ENCODE measurements around the gene TRPM5. TPM values are rescaled to one million over a fixed set of nuclear protein-coding genes. Genes with fewer than 3 reads are reported as not detected.

Gene TRPM5
- total and polyA plus RNA-seq, 9 of the 15 experiments (the other 6 are each of a cell fraction or from before 2014, with no cell fraction given) = not detected

DNA sequence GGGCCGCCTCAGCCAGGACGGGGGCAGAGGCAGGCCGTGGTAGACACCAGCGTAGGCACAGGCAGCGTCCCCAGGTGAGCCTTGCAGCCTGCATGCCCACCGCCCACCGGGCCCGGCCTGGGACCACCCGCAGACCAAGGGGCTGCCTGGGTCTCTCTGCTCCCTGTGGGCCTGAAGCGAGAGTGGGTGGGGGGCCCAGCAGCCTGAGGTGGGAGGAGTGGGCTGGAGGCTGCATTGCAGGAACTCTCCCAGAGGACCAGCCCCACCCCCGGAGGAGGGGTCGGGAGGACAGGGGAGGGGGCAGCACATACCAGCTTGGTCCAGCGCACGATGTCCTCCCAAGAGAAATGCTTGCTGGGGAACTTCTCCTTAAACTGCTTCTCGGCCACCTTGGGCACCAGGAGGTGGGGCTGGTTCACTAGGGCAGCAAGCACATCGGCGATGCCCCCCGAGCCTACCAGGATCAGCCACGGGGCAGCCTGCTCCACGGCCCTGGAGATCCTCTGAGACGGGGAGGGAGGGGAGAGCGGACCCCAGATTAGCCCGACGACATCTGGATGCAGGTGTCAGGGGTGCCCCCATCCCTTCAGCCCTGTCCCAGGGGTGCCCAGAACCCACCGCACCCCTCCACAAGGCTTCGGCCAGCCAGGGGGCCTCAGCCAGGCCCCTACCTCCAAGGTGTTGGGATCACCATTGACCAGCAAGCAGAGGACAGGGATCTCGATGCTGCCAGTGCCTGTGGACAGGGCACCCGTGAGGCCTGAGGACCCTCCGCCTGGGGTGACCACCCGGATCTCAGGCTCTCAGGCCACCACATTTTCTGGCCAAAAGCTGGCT lies 26.2 kb downstream of the TRPM5 start:
- intact Hi-C loops (cut with micrococcal nuclease) = no loop called here
- CTCF ChIA-PET (ENCODE audit: low intra/inter-chr PET ratio) = interaction anchor here (1.5 to 4.3 kb wide), 2 partner anchors 113 to 220 kb away, joined by 3 to 85 read pairs; no protein-coding TSS in a partner anchor
- H3K4me2 ChIP-seq (ENCODE audit: insufficient read depth, low read length) = no peak overlapping the region
- peak overlapping the region in 1 of 2 experiments; percentile 7; a peak in 1 of 4 replicates for H3K9ac ChIP-seq (ENCODE audit: insufficient read depth in 1 of 2, low read depth in 2 of 2, low read length in 2 of 2)
- H4K20me1 ChIP-seq (replicated peaks; ENCODE audit: control insufficient read depth, insufficient read depth, low read length) = peaks cover 16% of the 10 kb centered on the region; the same call in 1 of the 2 replicates
- H3K9me3 ChIP-seq (replicated peaks; ENCODE audit: control insufficient read depth, insufficient read depth, low read depth, low read length) = no peaks in the 10 kb centered on the region
- in situ Hi-C loops (cut with MboI) = loop anchor here (5.0 kb wide), 2 partner anchors 106 to 216 kb away; no protein-coding TSS in a partner anchor
- no peak for ATAC-seq
- peaks cover 5 to 58% of the 10 kb centered on the region in 2 experiments; a peak in 4 of 5 replicates for H3K27me3 ChIP-seq (ENCODE audit: control insufficient read depth in 2 of 2, insufficient read depth in 2 of 2, low read length in 2 of 2)
- BruUV-seq (replicated peaks) = no TSS peak
- no peaks in the 10 kb centered on the region for H3K79me2 ChIP-seq (ENCODE audit: control insufficient read depth, insufficient read depth, low read length)
- no peak overlapping the region for H3K27ac ChIP-seq (ENCODE audit: extremely low read depth, low read depth, low read length)
- no peak for FAIRE-seq
- no peak overlapping the region for H2AFZ ChIP-seq (ENCODE audit: low read depth, low read length)
- H3K4me3 ChIP-seq = no peak overlapping the region
- peaks cover 0 to 65% of the 10 kb centered on the region in 2 experiments; a peak in 3 of 5 replicates for H3K4me1 ChIP-seq (replicated peaks in 1 of 2; ENCODE audit: control insufficient read depth in 2 of 2, insufficient read depth in 2 of 2, low read length in 2 of 2)
- no peak for DNase-seq (ENCODE audit: extremely low read depth in 1 of 4, low spot score in 3 of 4)
- POLR2A ChIA-PET = interaction anchor here (0.7 to 1.5 kb wide), 4 partner anchors 13 to 520 kb away, joined by 3 to 5 read pairs (median 3); partner anchors contain the start of genes CD81 and TSSC4
- no peaks in the 10 kb centered on the region for H3K36me3 ChIP-seq (ENCODE audit: control insufficient read depth, insufficient read depth, low read length)
- H3K9me1 ChIP-seq (ENCODE audit: control insufficient read depth, insufficient read depth, low read length) = no peaks in the 10 kb centered on the region
- 20% methylated on average over 15 of the region's 30 CpGs for WGBS (ENCODE audit: insufficient coverage, low coverage, missing lambda C conversion rate)
- TF ChIP-seq BACH1 (tag; IDR thresholded peaks at IDR 0.05) (no peak), SMARCB1 (IDR thresholded peaks at IDR 0.05; ENCODE audit: insufficient read length, low read depth) (no peak), FOXA3 (CRISPR knock-in tag; conservative IDR thresholded peaks at IDR 0.05 in 1 of 2, IDR thresholded peaks at IDR 0.05 in 1 of 2) (no peak), ATF1 (CRISPR knock-in tag; IDR thresholded peaks at IDR 0.05) (no peak), ATF1 (tag; IDR thresholded peaks at IDR 0.05) (no peak), SIN3A (IDR thresholded peaks at IDR 0.05; ENCODE audit: borderline replicate concordance in 2 of 2, control insufficient read depth in 1 of 2, low read depth in 2 of 2, low read length in 2 of 2) (no peak), ASH1L (IDR thresholded peaks at IDR 0.05; ENCODE audit: borderline replicate concordance, low read depth, partially characterized antibody) (no peak), THAP7 (CRISPR knock-in tag; IDR thresholded peaks at IDR 0.05) (no peak)
- TF ChIP-seq, protein P1, sequence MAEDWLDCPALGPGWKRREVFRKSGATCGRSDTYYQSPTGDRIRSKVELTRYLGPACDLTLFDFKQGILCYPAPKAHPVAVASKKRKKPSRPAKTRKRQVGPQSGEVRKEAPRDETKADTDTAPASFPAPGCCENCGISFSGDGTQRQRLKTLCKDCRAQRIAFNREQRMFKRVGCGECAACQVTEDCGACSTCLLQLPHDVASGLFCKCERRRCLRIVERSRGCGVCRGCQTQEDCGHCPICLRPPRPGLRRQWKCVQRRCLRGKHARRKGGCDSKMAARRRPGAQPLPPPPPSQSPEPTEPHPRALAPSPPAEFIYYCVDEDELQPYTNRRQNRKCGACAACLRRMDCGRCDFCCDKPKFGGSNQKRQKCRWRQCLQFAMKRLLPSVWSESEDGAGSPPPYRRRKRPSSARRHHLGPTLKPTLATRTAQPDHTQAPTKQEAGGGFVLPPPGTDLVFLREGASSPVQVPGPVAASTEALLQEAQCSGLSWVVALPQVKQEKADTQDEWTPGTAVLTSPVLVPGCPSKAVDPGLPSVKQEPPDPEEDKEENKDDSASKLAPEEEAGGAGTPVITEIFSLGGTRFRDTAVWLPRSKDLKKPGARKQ (CRISPR knock-in tag; IDR thresholded peaks at IDR 0.05) = no peak
- TF ChIP-seq, protein P2, sequence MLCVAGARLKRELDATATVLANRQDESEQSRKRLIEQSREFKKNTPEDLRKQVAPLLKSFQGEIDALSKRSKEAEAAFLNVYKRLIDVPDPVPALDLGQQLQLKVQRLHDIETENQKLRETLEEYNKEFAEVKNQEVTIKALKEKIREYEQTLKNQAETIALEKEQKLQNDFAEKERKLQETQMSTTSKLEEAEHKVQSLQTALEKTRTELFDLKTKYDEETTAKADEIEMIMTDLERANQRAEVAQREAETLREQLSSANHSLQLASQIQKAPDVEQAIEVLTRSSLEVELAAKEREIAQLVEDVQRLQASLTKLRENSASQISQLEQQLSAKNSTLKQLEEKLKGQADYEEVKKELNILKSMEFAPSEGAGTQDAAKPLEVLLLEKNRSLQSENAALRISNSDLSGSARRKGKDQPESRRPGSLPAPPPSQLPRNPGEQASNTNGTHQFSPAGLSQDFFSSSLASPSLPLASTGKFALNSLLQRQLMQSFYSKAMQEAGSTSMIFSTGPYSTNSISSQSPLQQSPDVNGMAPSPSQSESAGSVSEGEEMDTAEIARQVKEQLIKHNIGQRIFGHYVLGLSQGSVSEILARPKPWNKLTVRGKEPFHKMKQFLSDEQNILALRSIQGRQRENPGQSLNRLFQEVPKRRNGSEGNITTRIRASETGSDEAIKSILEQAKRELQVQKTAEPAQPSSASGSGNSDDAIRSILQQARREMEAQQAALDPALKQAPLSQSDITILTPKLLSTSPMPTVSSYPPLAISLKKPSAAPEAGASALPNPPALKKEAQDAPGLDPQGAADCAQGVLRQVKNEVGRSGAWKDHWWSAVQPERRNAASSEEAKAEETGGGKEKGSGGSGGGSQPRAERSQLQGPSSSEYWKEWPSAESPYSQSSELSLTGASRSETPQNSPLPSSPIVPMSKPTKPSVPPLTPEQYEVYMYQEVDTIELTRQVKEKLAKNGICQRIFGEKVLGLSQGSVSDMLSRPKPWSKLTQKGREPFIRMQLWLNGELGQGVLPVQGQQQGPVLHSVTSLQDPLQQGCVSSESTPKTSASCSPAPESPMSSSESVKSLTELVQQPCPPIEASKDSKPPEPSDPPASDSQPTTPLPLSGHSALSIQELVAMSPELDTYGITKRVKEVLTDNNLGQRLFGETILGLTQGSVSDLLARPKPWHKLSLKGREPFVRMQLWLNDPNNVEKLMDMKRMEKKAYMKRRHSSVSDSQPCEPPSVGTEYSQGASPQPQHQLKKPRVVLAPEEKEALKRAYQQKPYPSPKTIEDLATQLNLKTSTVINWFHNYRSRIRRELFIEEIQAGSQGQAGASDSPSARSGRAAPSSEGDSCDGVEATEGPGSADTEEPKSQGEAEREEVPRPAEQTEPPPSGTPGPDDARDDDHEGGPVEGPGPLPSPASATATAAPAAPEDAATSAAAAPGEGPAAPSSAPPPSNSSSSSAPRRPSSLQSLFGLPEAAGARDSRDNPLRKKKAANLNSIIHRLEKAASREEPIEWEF (CRISPR knock-in tag; IDR thresholded peaks at IDR 0.05) = no peak
- TF ChIP-seq, protein P3, sequence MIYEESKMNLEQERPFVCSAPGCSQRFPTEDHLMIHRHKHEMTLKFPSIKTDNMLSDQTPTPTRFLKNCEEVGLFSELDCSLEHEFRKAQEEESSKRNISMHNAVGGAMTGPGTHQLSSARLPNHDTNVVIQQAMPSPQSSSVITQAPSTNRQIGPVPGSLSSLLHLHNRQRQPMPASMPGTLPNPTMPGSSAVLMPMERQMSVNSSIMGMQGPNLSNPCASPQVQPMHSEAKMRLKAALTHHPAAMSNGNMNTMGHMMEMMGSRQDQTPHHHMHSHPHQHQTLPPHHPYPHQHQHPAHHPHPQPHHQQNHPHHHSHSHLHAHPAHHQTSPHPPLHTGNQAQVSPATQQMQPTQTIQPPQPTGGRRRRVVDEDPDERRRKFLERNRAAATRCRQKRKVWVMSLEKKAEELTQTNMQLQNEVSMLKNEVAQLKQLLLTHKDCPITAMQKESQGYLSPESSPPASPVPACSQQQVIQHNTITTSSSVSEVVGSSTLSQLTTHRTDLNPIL (CRISPR knock-in tag; IDR thresholded peaks at IDR 0.05) = no peak

Data from K562 (cell line).